Embryonic facial prominence (tissue), 1 donor: ENCODE measurements around the gene NR2E1.

Experiments
- DNase-seq: peaks from one replicate; pipeline ENCODE4 v3.0.0-alpha.2; 2016; ENCODE audit errors: extremely low spot score

NR2E1 gene

GRCh38 chr6:108156180-108156937 is 9.5 kb upstream of the NR2E1 start:
- no peak for DNase-seq

- DNase-seq = no peak
These were observed 8.9 kb upstream of the NR2E1 start for GRCh38 chr6:108156938-108157233.

- DNase-seq = no peak
These were observed 8.4 kb upstream of the NR2E1 start for GRCh38 chr6:108157234-108157980.

GRCh38 chr6:108157981-108158525 is 7.8 kb upstream of the NR2E1 start:
- DNase-seq = no peak

- no peak for DNase-seq
These were observed 5.8 kb upstream of the NR2E1 start for GRCh38 chr6:108159981-108160380.

GRCh38 chr6:108161724-108162282 is 4.0 kb upstream of the NR2E1 start:
- DNase-seq = no peak

GRCh38 chr6:108163267-108163643 is 2.6 kb upstream of the NR2E1 start:
- no peak for DNase-seq

- no peak for DNase-seq
These were observed 1.9 kb upstream of the NR2E1 start for GRCh38 chr6:108163644-108164542.

GRCh38 chr6:108164543-108164814 is 1.3 kb upstream of the NR2E1 start:
- no peak for DNase-seq

- DNase-seq = no peak
These were observed 761 bp upstream of the NR2E1 start for GRCh38 chr6:108164815-108165706.

GRCh38 chr6:108166664-108167448 is 1.0 kb downstream of the NR2E1 start:
- DNase-seq = no peak

GRCh38 chr6:108167449-108168089 is 1.7 kb downstream of the NR2E1 start:
- no peak for DNase-seq

- no peak for DNase-seq
These were observed 2.3 kb downstream of the NR2E1 start for GRCh38 chr6:108168090-108168463.

- DNase-seq = no peak
These were observed 3.0 kb downstream of the NR2E1 start for GRCh38 chr6:108168501-108169463.

- DNase-seq = no peak
These were observed 3.9 kb downstream of the NR2E1 start for GRCh38 chr6:108169464-108170331.

GRCh38 chr6:108170332-108171290 is 4.8 kb downstream of the NR2E1 start:
- no peak for DNase-seq
